GM21737 (cell line): Measurements from ENCODE around the gene LRP11.
"Not testable (repeated sequence)": the region's sequence is repeated elsewhere in the genome, so short reads cannot be mapped to it uniquely, and the experiment has no call there.

Source experiments
- ATAC-seq: cut with Tn5 transposase; IDR thresholded peaks from one replicate; pipeline ENCODE4 v1.9.1; 2021; ENCODE audit warnings: mild to moderate bottlenecking, moderate library complexity; ENCODE audit not compliant: unreplicated experiment

Gene LRP11, protein sequence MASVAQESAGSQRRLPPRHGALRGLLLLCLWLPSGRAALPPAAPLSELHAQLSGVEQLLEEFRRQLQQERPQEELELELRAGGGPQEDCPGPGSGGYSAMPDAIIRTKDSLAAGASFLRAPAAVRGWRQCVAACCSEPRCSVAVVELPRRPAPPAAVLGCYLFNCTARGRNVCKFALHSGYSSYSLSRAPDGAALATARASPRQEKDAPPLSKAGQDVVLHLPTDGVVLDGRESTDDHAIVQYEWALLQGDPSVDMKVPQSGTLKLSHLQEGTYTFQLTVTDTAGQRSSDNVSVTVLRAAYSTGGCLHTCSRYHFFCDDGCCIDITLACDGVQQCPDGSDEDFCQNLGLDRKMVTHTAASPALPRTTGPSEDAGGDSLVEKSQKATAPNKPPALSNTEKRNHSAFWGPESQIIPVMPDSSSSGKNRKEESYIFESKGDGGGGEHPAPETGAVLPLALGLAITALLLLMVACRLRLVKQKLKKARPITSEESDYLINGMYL

GRCh38 chr6:149863698-149864577 is at the start of gene LRP11:
Gene LRP11 (minus strand): TSS chr6:149864359. CDS start chr6:149864020, 339 bp downstream.
- ATAC-seq = peak; percentile 85

DNA sequence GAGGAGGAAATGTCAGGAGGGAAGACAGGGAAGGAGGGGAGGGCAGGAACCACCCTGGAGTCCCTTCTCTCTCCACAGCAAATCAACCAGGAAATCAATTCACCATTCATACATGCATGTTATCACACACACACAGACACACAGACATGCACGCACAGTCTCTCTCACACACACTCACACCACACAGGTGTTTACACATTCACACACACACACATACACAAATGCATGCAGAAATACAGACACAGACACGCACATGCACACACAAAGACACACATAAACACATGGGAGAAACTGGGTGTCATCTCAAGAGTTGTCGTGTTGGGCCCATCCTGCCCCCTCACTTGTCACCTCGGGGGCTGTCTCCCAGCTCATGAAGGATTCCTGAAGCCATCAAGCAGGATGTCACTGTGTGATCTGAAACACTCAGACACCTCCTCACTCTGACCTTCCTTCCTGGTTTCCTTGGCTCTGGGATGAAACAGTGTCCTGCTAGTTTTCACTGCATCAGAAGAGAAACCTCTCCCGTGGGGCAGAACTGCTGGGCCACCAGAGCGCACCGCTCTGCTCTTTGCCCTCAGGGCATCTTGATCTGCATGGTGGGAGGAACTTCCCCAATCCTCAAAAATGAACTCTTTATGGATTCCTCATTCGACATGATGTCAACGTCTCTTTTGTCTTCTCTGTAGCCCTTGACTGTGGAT is 49.5 kb upstream of the LRP11 start:
- ATAC-seq = no peak

DNA sequence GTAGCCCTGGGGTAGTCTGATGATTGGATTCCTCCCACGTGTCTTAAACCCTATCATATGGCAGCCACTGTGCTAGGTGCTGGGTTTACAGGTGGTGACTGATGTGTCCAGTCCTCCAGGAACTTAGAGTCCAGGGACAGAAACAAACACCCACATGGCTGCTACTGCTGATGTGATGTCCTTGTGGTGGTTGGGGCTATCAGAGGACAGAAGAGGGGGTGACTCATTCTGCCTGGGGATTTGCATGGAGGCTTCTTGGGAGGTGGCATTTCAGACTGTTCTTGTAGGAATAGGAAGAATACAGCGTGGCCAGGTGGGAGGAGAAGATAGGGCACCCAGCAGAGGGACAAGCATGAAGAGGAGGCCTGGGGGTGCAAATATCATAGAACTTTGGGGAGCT is 48.9 kb upstream of the LRP11 start:
- ATAC-seq = no peak

DNA sequence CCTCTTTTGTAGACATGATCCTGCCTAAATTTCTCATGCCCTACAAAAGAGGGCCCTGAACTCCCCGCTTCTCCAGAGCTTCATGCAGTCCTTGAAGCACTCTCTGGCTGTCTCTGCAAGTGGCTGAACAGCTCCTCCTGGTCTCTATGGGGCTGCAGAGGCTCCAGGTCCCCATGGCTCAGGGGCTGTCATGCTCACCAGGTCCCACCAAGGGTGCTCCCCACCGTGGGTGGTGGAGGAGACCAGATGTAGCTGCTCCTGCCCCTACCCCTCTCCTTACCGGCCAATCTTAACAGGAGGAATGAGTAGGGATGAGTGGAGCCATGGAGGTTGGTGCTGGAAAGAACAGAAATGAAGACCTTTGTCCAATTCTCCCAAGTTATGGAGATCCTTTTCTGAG is 48.5 kb upstream of the LRP11 start:
- not testable (repeated sequence) for ATAC-seq

GRCh38 chr6:149910721-149911151 is 46.6 kb upstream of the LRP11 start:
- ATAC-seq = no peak

DNA sequence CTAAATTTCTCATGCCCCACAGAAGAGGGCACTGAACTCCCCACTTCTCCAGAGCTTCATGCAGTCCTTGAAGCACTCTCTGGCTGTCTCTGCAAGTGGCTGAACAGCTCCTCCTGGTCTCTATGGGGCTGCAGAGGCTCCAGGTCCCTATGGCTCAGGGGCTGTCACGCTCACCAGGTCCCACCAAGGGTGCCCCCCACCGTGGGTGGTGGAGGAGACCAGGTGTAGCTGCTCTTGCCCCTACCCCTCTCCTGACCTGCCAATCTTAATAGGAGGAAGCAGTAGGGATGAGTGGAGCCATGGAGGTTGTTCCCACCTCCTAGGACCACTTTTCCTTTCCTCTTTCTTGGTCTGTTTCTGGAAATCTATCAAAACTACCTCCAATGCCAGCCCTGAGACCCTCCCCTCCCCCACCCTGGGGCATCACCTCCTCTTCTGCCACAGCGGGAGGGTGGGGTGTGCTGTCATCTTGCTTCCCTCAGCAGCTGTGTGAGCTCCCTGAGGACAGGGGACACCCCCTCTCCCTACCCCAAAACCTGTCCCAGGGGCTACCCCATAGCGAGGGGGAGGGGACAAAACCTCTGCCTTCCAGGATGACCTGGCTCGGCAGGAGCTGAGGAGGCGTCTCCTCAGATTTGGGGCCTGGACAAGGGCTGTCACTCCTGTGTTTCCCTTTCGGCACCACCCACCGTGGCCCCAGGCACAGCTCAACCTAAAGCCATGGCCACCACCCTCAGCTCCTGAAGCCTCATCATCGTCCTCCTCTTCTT is 45.7 kb upstream of the LRP11 start:
- ATAC-seq = no peak

- not testable (repeated sequence) for ATAC-seq
Observed at GRCh38 chr6:149908480-149908879, 44.3 kb upstream of the LRP11 start.

- ATAC-seq = no peak
Observed at GRCh38 chr6:149907317-149907716, 43.2 kb upstream of the LRP11 start.

DNA sequence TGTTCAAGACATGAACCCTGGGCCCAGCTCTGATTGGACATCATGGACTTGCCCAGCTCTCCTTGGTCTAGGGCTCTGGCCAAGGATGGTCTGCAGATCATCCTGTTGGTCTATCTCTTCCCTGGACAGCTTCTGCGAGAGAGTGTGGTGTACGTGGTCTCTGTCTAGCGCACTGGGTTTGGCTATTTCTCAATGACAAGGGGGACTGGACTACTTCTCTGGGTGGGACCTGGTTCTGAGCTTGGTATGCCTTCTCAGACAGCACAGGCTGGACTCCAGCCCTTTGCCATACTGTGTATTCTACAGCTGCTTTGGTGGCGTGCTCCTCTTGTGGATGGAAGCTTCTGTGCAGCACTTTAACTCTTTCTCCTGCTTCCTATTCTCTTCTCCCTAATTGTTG is 42.2 kb upstream of the LRP11 start:
- ATAC-seq = no peak

GRCh38 chr6:149905911-149906371 is 41.8 kb upstream of the LRP11 start:
- no peak for ATAC-seq

DNA sequence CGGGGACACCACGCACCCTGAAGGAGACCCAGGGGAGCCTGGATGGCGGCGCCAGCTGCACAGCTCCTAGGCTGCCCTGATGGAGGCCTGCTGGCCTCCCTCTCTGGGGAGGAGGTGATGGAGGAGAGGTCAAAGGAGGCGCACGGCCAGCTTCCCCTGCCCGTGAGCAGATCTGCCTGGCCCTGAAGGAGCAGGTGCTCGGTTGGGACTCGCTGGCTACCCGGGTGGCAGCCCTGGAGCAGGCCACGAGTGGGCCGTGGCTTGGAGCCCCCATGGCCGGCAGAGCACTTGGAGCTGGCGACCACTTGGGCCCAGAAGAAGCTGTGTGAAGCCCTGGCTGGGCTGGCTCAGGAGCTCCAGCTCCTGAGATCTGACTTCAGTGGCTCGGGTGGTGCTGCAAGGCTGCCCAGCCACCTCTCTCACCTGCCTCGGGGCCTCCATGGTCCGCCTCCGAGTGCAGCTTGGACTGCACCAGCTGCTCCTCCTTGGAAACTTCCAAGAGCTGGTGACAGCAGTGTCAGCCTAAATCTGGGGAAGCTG is 41.3 kb upstream of the LRP11 start:
- ATAC-seq = no peak

GRCh38 chr6:149904661-149905370 is 40.7 kb upstream of the LRP11 start:
- no peak for ATAC-seq

- ATAC-seq = no peak
Observed at GRCh38 chr6:149903938-149904611, 39.9 kb upstream of the LRP11 start.

- no peak for ATAC-seq
Observed at GRCh38 chr6:149901444-149902140, 37.4 kb upstream of the LRP11 start.

DNA sequence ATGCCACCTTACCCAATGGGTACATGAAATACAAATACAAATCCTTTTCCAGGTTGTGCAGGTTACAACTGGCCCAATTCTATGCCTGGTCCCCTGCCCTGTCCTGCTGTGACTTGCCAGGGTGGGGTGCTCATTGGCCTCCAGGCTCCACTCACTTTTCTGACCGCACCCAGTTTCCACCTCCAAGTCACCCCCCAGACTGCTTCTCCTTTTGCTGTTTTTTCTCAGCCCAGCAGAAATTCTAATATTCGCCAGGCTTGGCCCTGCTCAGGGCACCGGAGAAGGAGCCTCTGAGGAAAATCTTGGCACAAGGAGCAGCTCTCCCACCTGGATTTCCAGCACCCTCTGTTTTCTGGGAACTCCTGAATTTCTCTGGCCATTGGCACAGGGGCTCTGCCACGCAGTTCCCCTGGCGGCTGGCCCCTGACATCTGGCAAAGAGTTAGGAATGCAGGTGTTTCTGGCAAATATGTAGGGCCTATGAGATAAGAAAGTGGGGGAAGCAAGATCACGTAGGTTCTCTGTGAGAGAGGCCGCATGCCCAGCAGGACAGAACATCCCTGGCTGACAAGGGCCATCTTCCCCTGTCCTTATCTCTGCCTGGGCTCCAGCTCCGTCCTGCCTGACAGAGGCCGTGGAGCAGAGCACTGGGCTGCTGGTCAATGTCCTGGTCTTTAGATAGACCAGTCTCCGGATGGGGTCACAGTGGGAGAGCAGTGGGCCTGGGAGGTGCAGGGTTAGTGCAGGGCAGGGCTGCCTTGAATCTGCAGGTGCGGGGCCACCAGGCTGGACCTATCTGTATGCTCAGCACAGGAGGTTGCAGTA is 36.7 kb upstream of the LRP11 start:
- ATAC-seq = no peak

- no peak for ATAC-seq
Observed at GRCh38 chr6:149899926-149900619, 35.9 kb upstream of the LRP11 start.

DNA sequence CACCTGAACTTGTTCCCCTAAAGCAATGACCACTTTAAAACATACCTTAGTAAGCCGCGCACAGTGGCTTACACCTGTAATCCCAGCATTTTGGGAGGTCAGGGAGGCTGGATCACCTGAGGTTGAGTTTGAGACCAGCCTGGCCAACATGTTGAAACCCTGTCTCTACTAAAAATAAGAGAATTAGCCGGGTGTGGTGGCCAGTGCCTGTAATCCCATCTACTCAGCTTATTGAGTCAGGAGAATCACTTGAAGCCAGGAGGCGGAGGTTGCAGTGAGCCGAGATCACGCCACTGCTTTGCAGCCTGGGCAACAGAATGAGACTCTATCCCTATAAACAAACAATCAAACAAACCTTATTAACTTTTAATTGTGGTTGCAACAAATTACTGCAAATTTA is 35.3 kb upstream of the LRP11 start:
- no peak for ATAC-seq
